ENCODE data around the gene KSR2. TPM values are rescaled to one million over a fixed set of nuclear protein-coding genes. Genes with fewer than 3 reads are reported as not detected.

The KSR2 gene
- total RNA-seq, 2 experiments from 2014 or later, result 0.12 to 0.45 TPM

GRCh38 chr12:117490130-117490529 lies 478.7 kb downstream of the KSR2 start:
- H3K36me3 Mint-ChIP-seq, result no peaks in the 10 kb centered on the region
- no peak overlapping the region for H3K27ac Mint-ChIP-seq
- DNase-seq, result no peak
- H3K27me3 Mint-ChIP-seq, result no peaks in the 10 kb centered on the region
- H3K4me1 Mint-ChIP-seq (ENCODE audit: low read depth), result no peaks in the 10 kb centered on the region
- no peaks in the 10 kb centered on the region for H3K9me3 Mint-ChIP-seq
- H3K4me3 Mint-ChIP-seq, result no peak overlapping the region
- CTCF ChIA-PET, result no interaction called here
- intact Hi-C loops (cut with micrococcal nuclease), result no loop called here
- POLR2A ChIA-PET, result interaction anchor here (0.6 kb wide), 1 partner anchor 307 kb away, joined by 4 read pairs; no protein-coding TSS in a partner anchor

GRCh38 chr12:117489671-117490070 lies 479.1 kb downstream of the KSR2 start:
- POLR2A ChIA-PET, result interaction anchor here (0.6 kb wide), 1 partner anchor 307 kb away, joined by 4 read pairs; no protein-coding TSS in a partner anchor
- Mint-ChIP-seq H3K27me3 (no peaks in the 10 kb centered on the region), H3K36me3 (no peaks in the 10 kb centered on the region), H3K4me3 (no peak overlapping the region), H3K9me3 (no peaks in the 10 kb centered on the region), H3K27ac (no peak overlapping the region), H3K4me1 (ENCODE audit: low read depth) (no peaks in the 10 kb centered on the region)
- intact Hi-C loops (cut with micrococcal nuclease), result no loop called here
- no peak for DNase-seq
- CTCF ChIA-PET, result no interaction called here

GRCh38 chr12:117486840-117487659 lies 481.7 kb downstream of the KSR2 start:
- DNase-seq, result no peak
- H3K27me3 Mint-ChIP-seq, result no peaks in the 10 kb centered on the region
- peaks cover 2% of the 10 kb centered on the region for H3K9me3 Mint-ChIP-seq
- intact Hi-C loops (cut with micrococcal nuclease), result no loop called here
- POLR2A ChIA-PET, result no interaction called here
- no peaks in the 10 kb centered on the region for H3K4me1 Mint-ChIP-seq (ENCODE audit: low read depth)
- no peaks in the 10 kb centered on the region for H3K36me3 Mint-ChIP-seq
- CTCF ChIA-PET, result no interaction called here
- H3K27ac Mint-ChIP-seq, result no peak overlapping the region
- no peak overlapping the region for H3K4me3 Mint-ChIP-seq

GRCh38 chr12:117485984-117486839 lies 482.6 kb downstream of the KSR2 start:
- Mint-ChIP-seq H3K4me3 (no peak overlapping the region), H3K36me3 (no peaks in the 10 kb centered on the region), H3K27ac (no peak overlapping the region), H3K9me3 (peaks cover 5% of the 10 kb centered on the region), H3K27me3 (no peaks in the 10 kb centered on the region), H3K4me1 (ENCODE audit: low read depth) (no peaks in the 10 kb centered on the region)
- POLR2A ChIA-PET, result no interaction called here
- DNase-seq, result no peak
- CTCF ChIA-PET, result no interaction called here
- intact Hi-C loops (cut with micrococcal nuclease), result no loop called here

GRCh38 chr12:117484901-117485300 lies 483.9 kb downstream of the KSR2 start:
- no peak for DNase-seq
- ChIA-PET CTCF (no interaction called here), POLR2A (no interaction called here)
- Mint-ChIP-seq H3K4me3 (no peak overlapping the region), H3K9me3 (peaks cover 5% of the 10 kb centered on the region), H3K27me3 (no peaks in the 10 kb centered on the region), H3K27ac (no peak overlapping the region), H3K4me1 (ENCODE audit: low read depth) (no peaks in the 10 kb centered on the region), H3K36me3 (no peaks in the 10 kb centered on the region)
- intact Hi-C loops (cut with micrococcal nuclease), result no loop called here

- POLR2A ChIA-PET, result no interaction called here
- no peak overlapping the region for H3K27ac Mint-ChIP-seq
- H3K27me3 Mint-ChIP-seq, result no peaks in the 10 kb centered on the region
- H3K4me3 Mint-ChIP-seq, result no peak overlapping the region
- peaks cover 5% of the 10 kb centered on the region for H3K9me3 Mint-ChIP-seq
- CTCF ChIA-PET, result no interaction called here
- H3K4me1 Mint-ChIP-seq (ENCODE audit: low read depth), result no peaks in the 10 kb centered on the region
- DNase-seq, result no peak
- intact Hi-C loops (cut with micrococcal nuclease), result no loop called here
- H3K36me3 Mint-ChIP-seq, result no peaks in the 10 kb centered on the region
Measured at GRCh38 chr12:117483501-117483900, 485.3 kb downstream of the KSR2 start.

GRCh38 chr12:117481470-117481869 lies 487.3 kb downstream of the KSR2 start:
- no peaks in the 10 kb centered on the region for H3K36me3 Mint-ChIP-seq
- CTCF ChIA-PET, result no interaction called here
- peaks cover 5% of the 10 kb centered on the region for H3K9me3 Mint-ChIP-seq
- POLR2A ChIA-PET, result no interaction called here
- H3K4me1 Mint-ChIP-seq (ENCODE audit: low read depth), result no peaks in the 10 kb centered on the region
- no peaks in the 10 kb centered on the region for H3K27me3 Mint-ChIP-seq
- H3K27ac Mint-ChIP-seq, result no peak overlapping the region
- intact Hi-C loops (cut with micrococcal nuclease), result no loop called here
- DNase-seq, result no peak
- no peak overlapping the region for H3K4me3 Mint-ChIP-seq

GRCh38 chr12:117476341-117476740 lies 492.4 kb downstream of the KSR2 start:
- intact Hi-C loops (cut with micrococcal nuclease), result no loop called here
- Mint-ChIP-seq H3K36me3 (no peaks in the 10 kb centered on the region), H3K27me3 (no peaks in the 10 kb centered on the region), H3K27ac (no peak overlapping the region), H3K4me3 (no peak overlapping the region), H3K4me1 (ENCODE audit: low read depth) (no peaks in the 10 kb centered on the region), H3K9me3 (no peaks in the 10 kb centered on the region)
- ChIA-PET POLR2A (no interaction called here), CTCF (interaction anchor here (0.6 kb wide), 1 partner anchor 373 kb away, joined by 4 read pairs; no protein-coding TSS in a partner anchor)
- no peak for DNase-seq

GRCh38 chr12:117473856-117474255 lies 494.9 kb downstream of the KSR2 start:
- no peaks in the 10 kb centered on the region for H3K36me3 Mint-ChIP-seq
- H3K4me1 Mint-ChIP-seq (ENCODE audit: low read depth), result no peaks in the 10 kb centered on the region
- no peaks in the 10 kb centered on the region for H3K27me3 Mint-ChIP-seq
- intact Hi-C loops (cut with micrococcal nuclease), result no loop called here
- ChIA-PET CTCF (no interaction called here), POLR2A (no interaction called here)
- H3K9me3 Mint-ChIP-seq, result peaks cover 4% of the 10 kb centered on the region
- H3K27ac Mint-ChIP-seq, result no peak overlapping the region
- DNase-seq, result no peak
- H3K4me3 Mint-ChIP-seq, result no peak overlapping the region

GRCh38 chr12:117472983-117473382 lies 495.8 kb downstream of the KSR2 start:
- Mint-ChIP-seq H3K36me3 (no peaks in the 10 kb centered on the region), H3K27me3 (no peaks in the 10 kb centered on the region), H3K4me3 (no peak overlapping the region), H3K4me1 (ENCODE audit: low read depth) (no peaks in the 10 kb centered on the region), H3K9me3 (peaks cover 4% of the 10 kb centered on the region), H3K27ac (no peak overlapping the region)
- ChIA-PET CTCF (no interaction called here), POLR2A (no interaction called here)
- no peak for DNase-seq
- intact Hi-C loops (cut with micrococcal nuclease), result no loop called here

GRCh38 chr12:117470804-117471203 lies 498.0 kb downstream of the KSR2 start:
- POLR2A ChIA-PET, result no interaction called here
- intact Hi-C loops (cut with micrococcal nuclease), result no loop called here
- no peak for DNase-seq
- Mint-ChIP-seq H3K9me3 (peaks cover 4% of the 10 kb centered on the region), H3K27me3 (no peaks in the 10 kb centered on the region), H3K27ac (no peak overlapping the region), H3K4me1 (ENCODE audit: low read depth) (no peaks in the 10 kb centered on the region), H3K4me3 (no peak overlapping the region), H3K36me3 (no peaks in the 10 kb centered on the region)
- CTCF ChIA-PET, result no interaction called here

- Mint-ChIP-seq H3K4me3 (no peak overlapping the region), H3K36me3 (no peaks in the 10 kb centered on the region), H3K27me3 (no peaks in the 10 kb centered on the region), H3K4me1 (ENCODE audit: low read depth) (no peaks in the 10 kb centered on the region), H3K27ac (no peak overlapping the region), H3K9me3 (peaks cover 4% of the 10 kb centered on the region)
- no peak for DNase-seq
- ChIA-PET POLR2A (no interaction called here), CTCF (no interaction called here)
- intact Hi-C loops (cut with micrococcal nuclease), result no loop called here
Measured at GRCh38 chr12:117469883-117470483, 498.8 kb downstream of the KSR2 start.

Measured in activated CD4-positive, alpha-beta memory T cell treated with anti-CD3 and anti-CD28 coated beads for 36 hours (primary cell).